Measurements from ENCODE around the gene ASCC1.

Gene ASCC1

GRCh38 chr10:72068126-72068765 is 147.8 kb downstream of the ASCC1 start:
- DNase-seq = no peak

- DNase-seq = no peak
These were observed 148.5 kb downstream of the ASCC1 start for GRCh38 chr10:72067463-72068125.

GRCh38 chr10:72066318-72067284 is 149.5 kb downstream of the ASCC1 start:
- no peak for DNase-seq

GRCh38 chr10:72065439-72066025 is 150.5 kb downstream of the ASCC1 start:
- DNase-seq = no peak

GRCh38 chr10:72063703-72064391 is 152.2 kb downstream of the ASCC1 start:
- no peak for DNase-seq

- no peak for DNase-seq
These were observed 153.0 kb downstream of the ASCC1 start for GRCh38 chr10:72062832-72063702.

GRCh38 chr10:72062382-72062781 is 153.7 kb downstream of the ASCC1 start:
- no peak for DNase-seq

- no peak for DNase-seq
These were observed 154.1 kb downstream of the ASCC1 start for GRCh38 chr10:72061930-72062329.

DNA sequence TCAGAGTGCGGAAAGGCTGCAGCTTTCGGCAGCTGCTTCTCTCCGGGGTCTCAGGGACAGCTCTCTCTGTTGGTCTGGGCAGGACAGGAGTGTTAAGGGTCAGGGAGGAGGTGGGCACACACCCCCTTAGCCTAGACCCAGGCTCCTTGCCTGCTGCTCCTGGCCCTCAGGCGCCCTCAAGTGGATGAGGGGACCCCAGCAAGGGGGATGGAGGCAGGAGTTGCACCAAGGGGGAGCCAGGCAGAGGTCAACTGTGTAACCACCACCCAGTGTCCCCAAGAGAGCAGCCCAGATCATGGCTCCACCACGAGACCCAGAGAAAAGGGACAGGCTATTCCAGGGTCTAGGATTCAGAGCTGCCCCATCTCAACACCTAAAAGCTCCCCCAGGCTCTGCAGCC is 154.6 kb downstream of the ASCC1 start:
- no peak for DNase-seq

- DNase-seq = no peak
These were observed 155.9 kb downstream of the ASCC1 start for GRCh38 chr10:72059843-72060822.

DNA sequence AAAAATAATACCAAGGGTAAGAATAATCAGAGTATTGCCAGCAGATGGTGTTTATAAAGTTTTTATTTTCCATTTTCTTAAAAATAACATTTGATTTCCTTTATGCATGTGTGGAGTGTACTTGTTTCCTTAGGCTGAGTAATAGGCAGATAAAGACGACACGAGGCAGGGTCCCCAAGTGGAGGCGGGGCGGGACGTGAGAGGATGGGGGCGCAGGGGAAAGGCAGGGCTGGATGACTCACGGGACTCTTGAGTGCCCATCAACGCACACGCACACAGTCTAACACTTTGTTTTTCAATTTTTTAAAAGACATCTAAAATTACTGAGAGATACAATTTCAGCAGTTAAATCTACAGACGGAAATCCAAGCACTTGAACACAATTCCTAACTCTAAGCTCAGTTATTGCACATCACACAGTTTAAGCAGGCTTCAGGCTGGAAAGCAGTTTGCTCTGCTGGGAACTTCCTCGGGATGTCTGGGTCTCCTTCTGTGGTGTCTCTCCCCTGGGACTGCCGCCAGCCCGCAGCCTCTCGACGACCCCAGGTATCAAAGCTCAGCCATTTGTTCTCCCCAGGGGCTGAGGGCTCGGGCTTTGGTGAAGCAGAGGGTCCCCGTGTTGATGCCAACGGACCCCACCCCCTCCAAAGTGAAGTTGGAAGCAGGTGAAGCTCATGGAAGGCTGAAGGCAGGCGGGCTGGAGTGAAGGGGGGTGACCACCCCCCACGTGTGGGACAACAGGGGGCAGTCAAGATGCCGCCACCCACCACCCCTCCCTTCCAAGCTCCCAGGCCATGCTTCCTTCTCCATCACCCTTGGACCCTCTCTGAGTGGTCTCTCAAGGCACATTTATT is 156.9 kb downstream of the ASCC1 start:
- peak in 1 of 51 donors; percentile 50 for DNase-seq

DNA sequence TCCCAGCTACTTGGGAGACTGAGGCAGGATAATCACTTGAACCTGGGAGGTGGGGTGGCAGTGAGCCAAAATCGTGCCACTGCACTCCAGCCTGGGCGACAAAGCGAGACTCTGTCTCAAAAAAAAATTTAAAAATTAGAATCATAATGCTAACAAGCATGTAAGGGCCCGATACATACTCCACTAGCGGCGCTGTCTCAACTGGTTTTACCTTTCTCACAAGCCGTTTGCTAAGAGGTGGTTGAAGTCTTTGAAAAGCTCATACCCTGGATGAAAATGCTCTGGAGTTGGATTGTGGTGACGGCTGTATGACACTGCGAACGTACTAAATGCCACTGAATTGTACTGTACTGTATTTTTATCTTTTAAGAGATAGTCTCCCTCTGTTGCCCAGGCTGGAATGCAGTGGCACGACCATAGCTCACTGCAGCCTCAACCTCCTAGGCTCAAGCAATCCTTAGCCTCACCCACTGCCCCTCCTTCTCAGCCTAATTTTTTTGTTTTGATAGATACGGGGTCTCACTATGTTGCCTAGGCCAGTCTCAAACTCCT is 157.7 kb downstream of the ASCC1 start:
- no peak for DNase-seq

GRCh38 chr10:72056932-72057751 is 158.9 kb downstream of the ASCC1 start:
- peak in 4 of 51 donors; percentile 19 to 37 (median 30) for DNase-seq

DNA sequence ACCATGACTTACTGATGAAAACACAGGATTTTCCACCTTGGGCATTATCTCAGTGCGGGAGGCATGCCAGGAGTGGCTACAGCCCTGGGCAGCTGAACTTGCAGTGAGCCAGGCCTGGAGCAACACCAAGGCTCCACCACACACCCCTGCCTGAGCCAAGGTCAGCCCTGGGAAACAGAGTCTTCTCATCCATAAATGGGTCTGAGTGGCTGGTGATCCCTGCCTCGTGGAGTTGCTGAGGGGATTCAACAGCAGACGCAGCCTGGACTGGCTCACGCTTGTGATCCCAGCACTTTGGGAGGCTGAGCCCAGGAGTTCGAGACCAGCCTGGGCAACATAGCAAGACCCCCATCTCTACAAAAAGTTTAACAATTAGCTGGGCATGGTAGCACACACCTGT is 160.0 kb downstream of the ASCC1 start:
- DNase-seq = peak in 2 of 51 donors; percentile 13 to 19

GRCh38 chr10:72053690-72054089 is 162.4 kb downstream of the ASCC1 start:
- DNase-seq = no peak

DNA sequence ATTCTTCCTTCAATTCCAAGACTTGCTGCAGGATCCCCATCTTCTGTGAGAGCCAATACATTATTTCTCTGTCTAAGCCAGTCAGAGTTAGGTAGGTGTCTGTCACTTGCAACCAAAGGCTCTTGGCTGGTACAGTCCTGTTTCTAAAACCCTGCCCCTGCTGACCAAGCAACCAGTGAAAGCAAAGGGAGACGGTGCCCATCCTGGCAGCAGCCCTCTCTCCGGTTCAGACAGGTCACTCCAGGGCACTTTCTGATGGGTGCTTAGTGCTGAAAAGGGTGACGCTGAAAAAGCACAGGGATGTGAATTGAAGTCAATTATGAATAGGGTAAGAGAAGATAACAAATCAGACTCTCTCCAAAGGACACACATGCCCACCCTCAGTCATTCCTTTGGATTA is 165.2 kb downstream of the ASCC1 start:
- DNase-seq = no peak

All from hypothalamus (tissue), 51 donors.